Stimulated activated CD8-positive, alpha-beta memory T cell treated with anti-CD3 and anti-CD28 coated beads, Interleukin-4, amount 100 ng/mL, for 1 hour (primary cell): ENCODE results near the gene SLAMF8.

Experiments
- DNase-seq, 2 donors: peaks; one replicate each; pipeline ENCODE4 v3.0.0-alpha.2; 2020; ENCODE audit warnings: low read depth in 2 of 2, low spot score in 1 of 2

The SLAMF8 gene

DNA sequence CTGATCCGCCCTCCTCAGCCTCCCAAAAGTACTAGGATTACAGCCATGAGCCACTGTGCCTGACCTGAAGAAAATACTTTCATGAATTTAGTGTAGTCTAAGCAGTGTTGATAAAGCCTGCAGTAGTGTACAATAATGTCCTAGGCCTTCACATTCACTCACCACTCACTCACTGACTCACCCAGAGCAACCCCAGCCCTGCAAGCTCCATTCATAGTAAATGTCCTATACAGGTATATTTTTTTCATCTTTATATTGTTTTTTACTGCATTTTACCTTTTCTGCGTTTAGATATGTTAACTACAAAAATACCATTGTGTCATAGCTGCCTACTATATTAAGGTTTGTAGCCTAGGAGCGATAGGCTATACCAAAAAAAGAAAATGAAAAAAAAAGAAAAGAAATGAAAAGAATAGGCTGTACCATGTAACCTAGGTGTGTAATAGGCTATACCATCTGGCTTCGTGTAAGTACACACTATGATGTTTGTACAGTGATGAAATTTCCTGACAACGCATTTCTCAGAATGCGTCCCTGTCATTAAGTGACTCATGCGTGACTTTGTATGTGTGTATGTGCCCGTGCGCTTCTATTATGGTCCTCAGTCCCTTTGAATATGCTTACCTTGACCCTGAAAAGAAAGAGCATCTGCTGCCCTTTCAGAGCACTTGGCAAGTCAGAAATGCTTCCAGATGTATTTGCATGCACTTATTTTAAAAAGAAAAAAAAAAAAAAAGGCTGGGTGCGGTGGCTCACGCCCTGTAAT is 9.2 kb upstream of the SLAMF8 start:
- DNase-seq = no peak

DNA sequence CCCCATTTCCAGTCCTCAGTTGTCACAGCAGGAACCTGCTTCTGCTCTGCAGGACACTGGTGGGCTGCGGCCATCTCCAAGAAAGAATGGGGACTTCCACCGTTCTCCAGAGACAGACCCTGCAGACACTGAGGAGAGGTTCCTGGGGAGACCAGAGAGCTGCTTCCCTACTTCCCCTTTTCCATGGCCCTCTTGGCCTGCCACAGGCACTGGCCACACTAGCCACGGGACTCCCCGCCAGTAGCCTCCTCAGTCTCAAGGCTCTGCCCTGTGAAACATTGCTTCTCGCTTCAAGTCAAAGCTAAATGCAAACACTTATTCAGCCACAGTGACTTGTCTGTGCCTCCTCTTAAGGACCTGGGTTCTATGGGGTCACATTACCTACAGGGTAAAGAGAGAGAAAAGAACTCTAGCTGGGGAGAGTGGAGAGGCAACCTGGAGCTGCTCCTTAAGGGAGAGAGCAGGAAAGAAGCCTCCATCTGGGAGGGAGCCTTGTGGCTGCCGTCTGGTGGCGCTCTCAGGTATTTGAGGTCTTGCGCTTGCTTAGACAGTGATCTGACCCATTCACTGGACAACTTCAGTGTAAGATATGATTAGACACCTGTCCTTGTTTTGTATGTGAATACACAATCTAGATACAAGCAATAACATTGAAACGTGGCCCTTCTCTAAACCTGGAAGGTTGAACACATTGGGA is 5.4 kb upstream of the SLAMF8 start:
- DNase-seq = no peak

DNA sequence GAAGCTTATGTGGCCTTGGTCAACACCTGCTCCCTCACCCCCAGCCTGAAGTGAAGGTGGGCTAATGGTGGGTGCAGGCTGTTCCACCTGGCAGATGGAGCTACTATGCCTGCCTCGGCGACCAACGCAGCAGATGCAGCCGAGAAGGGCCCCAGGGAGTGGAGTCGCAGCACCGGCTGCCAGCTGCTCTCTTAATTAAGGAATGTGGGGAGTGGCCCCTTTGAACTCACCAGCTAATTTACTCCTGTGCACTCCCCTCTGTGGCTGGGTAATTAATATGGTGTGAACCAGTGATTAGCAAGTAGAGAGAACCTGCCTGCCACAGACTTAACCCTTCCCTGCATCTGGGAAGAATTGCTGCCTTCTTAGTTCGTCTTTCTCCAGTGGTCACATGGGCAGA is 3.3 kb upstream of the SLAMF8 start:
- DNase-seq = no peak

DNA sequence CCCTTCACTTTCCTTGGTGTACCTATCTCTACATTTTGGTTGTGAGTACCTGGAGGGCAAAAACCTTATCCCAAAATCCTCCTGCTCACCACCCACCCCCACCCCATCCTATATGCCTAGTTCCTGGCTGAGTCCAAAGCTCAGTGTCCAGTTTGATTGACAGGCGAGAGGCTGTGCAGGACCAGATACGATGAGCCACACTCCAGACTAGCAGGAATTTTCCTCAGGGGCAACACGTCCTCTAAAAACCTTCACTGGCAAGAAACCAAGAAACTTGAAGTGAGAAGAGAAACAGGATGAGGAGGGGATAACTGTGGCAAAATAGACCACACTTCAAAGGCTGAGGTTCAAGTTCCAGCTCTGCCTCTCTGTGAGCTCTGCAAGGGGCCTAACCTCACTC is 1.1 kb upstream of the SLAMF8 start:
- no peak for DNase-seq

DNA sequence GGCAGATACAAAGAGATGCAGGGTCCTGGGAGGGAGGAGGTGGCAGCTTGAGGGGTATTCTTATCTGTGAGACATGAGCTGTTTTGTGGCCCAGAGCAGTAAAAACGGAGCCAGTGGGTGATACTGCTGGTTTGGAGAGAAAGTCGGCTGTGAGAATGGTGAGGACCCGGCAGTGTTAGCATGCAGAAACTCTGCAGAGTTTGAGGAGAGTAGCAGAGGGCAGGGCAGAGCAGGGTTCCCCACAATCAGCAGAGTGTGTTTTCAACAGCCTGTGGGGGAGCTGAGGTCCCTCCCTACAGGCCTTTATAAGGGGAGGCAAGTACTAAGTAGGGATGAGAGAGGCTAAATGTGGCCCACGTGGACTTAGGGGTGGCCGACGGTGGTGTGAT is 423 bp downstream of the SLAMF8 start:
- DNase-seq = no peak

DNA sequence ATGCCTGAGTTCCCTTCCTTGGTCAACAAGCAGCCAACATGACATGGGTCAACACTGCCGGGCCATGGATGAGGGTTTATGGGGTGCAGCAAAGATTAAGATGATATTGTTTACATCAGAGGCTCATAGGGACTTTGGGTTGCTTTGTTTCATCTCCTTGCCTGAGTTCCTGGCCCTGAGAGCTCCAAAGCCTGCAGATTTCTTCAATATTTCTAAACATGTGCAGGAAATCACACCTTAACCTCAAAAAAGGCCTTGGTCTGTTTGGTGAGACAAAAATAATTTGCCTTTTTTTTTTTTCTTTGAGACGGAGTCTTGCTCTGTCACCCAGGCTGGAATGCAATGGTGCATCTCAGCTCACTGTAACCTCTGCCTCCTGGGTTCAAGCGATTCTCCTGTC is 876 bp downstream of the SLAMF8 start:
- DNase-seq = no peak

DNA sequence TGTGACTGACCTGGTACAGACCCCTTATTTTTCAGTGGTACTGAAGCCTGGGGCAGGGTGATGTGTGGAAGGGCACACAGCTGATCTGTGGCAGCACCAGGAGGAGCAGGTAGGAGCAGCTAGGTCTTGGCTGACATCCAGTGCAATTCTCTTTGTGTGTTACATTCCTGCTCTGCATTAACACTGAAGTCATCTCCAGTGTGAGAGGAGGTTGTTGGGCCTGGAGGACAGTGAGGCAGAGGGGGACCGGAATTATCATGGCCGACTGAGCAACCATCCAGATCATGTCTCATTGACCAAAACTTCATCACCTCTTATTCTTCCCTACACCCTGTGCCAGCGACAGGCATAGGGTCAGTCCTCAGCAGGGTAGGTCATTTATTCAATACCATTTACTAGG is 1.5 kb downstream of the SLAMF8 start:
- DNase-seq = no peak

DNA sequence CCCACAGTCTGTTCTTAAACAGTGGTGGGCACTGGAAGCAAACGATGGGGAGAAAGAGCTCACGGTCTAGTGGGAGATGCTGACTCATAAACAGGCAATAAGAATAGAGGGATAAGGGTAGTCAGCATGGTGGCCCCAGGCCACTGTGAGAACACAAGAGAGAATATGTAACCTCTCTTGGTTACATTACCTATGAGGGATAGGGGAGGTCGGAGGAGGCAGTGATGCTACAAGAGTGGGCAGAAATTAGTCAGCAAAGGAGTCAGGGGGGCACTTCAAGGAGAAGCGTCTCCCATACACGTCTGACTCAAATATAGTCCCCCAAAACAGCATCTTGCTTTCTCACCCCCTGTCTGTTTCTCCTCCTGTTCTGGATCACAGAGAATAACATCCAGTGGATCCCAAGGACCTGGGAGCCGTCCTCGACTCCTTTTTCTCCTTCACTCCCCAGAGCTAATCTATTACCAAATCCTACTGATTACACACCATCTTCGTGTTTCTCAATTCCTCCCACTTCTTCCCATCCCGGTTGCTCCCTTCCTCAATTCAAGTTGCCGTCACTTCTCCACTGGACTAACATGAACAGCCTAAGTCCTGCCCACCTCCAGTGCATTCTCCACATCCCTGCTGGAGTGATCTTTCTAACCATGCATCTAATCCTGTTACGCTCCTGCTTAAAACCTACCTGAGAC is 2.1 kb downstream of the SLAMF8 start:
- DNase-seq = no peak

DNA sequence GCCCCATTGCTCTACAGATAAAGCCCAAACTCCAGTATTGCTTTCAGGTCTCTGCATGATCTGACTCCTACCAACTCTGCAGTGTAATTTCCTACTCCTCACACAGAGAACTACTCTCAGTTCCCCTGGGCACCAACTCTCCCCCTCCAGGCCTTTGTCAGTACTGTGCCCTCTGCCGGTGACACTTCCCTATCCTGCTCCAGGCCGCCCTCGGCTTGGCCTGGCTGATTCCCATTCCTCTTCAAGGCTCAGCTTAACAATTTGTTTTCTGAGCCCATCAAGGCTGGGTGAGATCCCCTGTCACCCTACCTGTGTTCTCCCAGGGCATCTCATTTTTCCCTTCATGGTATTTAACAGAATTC is 2.6 kb downstream of the SLAMF8 start:
- no peak for DNase-seq

DNA sequence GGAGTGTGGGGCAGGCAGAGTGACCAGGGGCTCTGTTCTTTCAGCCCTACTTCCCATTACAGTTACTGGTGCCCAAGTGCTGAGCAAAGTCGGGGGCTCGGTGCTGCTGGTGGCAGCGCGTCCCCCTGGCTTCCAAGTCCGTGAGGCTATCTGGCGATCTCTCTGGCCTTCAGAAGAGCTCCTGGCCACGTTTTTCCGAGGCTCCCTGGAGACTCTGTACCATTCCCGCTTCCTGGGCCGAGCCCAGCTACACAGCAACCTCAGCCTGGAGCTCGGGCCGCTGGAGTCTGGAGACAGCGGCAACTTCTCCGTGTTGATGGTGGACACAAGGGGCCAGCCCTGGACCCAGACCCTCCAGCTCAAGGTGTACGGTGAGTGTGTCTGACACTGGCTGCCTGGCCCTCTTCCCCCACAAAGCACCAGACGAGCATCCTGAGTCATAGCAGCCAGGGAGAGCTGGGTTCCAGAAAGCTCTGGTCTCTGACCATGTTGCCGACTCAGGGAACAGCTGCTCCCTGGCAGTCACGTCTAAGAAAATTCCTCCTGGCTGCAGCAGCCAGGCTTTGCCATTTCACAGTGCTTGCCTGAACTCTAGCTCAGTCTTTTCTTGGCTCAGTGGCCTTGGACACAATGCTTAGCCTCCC is 3.3 kb downstream of the SLAMF8 start:
- DNase-seq = no peak

DNA sequence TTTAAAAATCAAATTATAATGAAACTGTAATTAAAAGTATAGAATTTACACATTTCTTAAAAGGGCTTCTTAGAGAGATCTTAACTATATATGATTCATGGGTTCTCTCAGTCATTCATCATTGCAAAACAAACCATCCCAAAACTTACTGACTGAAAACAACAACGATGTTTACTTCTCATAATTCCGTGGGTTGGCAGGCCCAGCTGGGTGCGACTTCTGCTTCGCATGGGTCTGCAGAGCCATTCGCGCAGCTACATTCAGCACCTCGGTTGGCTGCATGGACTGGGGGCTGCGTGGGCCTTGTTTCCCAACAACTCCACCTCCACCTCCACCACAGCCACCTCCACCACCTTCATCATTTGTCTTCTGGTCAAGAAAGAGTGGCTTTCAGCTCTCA is 4.0 kb downstream of the SLAMF8 start:
- DNase-seq = no peak

DNA sequence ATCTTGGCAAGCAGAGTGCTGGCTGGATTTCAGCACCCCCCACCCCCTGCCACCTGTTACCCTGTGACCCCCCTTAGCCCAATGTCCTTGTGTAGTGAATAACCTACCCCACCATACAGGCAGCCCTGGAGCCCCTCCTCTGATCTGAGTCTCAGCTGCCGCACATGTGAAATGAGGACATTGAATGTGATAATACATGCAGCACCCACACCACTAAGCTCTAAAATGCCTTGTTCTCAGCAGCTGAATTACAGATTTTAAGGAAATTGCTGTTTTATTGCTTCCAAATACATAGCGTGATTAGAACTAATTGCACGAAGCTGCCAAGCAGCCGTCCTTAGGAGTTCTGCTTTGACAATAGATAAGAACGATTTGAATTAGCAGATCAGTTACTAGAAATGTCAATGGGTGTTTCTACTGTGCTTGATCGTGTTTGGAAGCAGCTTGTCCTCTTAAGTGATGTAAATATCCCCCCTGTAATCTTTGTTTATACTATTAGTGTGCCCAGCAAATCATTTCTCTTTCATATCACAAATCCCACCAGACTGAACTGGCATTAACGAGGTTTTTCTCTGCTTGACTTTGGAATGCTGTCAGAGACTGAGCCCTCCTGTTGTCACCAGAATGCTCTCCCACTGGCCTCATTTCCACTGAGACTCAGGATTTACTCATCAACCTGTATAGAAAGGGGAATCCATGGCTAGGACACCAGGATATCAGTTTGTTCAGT is 4.9 kb downstream of the SLAMF8 start:
- no peak for DNase-seq

DNA sequence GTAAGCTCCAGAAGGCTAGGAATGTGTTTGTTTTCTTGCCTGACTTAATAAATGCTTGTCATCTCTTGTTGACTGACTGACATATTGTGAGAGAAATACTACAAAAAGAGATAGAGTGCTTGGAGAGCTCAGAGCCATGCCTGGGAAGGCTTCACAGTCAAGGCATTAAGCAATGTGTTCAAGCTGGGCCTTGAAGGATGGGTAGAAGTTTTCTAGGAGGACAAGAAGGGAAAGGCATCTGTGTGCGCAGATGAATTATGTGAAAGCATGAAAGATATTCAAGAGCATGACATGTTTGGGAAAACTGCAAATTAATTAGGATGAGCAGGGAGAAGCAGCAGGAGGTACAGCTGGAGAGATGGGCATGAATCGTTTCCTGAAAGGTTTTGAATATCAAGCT is 5.6 kb downstream of the SLAMF8 start:
- no peak for DNase-seq

DNA sequence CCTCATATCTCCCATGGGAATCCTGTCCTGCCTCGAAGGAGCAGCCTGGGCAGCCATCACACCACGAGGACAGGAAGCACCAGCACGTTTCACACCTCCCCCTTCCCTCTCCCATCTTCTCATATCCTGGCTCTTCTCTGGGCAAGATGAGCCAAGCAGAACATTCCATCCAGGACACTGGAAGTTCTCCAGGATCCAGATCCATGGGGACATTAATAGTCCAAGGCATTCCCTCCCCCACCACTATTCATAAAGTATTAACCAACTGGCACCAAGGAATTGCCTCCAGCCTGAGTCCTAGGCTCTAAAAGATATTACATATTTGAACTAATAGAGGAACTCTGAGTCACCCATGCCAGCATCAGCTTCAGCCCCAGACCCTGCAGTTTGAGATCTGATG is 8.7 kb downstream of the SLAMF8 start:
- no peak for DNase-seq

DNA sequence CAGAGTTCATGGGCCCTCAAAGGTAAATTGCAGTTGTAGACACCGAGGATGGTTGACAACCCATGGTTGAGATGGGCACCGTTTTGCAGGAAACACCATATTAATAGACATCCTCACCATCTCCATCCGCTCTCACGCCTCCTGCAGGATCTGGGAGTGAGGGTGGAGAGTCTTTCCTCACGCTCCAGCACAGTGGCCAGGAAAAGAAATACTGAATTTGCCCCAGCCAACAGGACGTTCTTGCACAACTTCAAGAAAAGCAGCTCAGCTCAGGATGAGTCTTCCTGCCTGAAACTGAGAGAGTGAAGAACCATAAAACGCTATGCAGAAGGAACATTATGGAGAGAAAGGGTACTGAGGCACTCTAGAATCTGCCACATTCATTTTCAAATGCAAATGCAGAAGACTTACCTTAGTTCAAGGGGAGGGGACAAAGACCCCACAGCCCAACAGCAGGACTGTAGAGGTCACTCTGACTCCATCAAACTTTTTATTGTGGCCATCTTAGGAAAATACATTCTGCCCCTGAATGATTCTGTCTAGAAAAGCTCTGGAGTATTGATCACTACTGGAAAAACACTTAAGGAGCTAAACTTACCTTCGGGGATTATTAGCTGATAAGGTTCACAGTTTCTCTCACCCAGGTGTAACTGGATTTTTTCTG is 9.3 kb downstream of the SLAMF8 start:
- DNase-seq = no peak

DNA sequence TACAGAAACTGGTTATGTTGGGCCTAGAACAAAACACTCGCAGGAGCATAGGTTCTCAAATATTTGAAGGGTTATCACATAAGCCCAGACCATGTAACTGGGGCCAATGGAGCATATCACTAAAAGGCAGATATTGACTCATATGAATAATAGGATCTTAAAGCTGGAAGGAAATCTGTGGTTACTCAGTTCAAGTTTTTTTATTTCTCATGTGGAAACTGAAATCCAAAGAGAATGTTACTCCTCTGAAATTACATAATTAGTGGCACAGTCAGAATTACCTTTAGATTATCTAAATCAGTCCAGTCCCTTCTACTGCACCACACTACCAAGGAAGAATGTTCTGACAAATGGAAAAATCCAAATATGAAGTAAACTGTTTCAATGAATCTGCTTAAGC is 12.0 kb downstream of the SLAMF8 start:
- no peak for DNase-seq

DNA sequence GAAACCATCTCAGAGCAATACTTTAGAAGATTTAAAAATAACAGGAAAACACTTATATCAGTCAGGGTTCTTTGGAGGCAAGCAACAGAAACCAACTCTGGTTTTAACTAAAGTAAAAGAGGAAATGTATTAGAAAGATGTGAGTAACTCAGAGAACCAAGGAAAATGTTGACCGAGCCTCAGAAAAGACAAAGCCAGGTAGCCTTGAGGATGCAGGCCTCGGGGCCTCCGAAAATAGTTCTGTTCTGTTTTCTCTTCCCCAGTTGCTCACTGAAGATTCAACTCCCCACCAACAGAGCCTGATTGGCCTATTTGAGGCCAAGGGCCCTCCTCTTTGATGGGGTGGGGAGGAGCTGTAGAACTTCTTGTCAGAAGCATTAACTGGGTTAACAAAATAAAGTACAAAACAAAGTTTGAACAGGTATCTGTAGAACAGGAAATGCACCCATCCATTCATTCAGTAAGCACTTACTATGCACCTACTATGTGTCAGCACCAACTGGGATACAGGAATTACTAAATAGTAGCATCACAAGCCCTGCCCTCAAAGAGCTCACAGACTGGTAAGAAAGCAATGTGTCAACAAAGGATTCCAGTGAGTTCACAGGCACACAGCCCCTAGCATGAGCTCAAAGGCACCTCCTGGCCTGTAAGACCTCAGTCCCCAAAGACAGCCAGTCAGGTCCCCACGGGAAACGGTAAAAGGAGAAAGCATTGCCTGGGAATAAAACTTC is 12.6 kb downstream of the SLAMF8 start:
- no peak for DNase-seq

DNA sequence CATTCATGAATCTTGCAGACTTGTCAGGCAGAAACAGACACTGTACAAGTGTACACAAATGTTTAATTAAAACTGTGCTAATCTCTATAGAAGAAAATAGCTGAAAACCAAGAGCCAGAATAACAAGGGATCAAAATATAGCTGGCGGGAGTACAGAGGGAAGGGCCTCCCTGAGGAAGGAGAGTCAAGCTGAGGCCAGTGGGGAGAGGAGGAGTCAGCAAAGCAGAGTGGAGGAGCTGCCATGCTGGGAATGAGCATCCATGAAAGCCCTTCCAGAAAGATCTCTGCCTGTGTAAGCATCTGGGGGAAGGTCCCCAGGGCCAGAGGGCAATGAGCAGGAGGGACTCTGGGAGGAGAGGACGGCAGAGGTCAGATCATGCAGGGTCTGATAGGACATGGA is 15.1 kb downstream of the SLAMF8 start:
- DNase-seq = no peak

DNA sequence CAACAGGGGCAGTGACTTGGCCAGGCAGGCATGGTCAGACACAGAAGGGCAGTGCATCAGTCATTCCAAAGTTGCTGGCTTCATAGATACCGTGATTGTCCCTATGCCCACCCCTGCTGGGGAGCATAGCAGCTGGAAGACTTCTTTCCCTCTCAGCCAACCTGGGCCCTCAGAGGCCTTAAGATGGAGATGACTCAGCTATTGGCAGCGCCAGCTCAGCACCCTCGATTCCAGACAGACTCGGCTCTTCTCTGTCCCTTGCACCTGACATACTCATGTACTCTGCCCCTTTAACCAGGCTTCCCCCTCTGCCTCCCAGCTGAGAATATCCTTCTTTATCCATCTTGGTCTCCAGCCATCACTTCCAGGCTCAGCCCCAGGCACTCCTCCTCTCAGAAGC is 16.8 kb downstream of the SLAMF8 start:
- no peak for DNase-seq
